NCI-H128 (cell line): ENCODE results near the gene KISS1.
A peak's percentile ranks its signal among the peaks of the same experiment; 100 is the strongest.

Experiments
- DNase-seq: peaks from one replicate; lab custom pipeline; 2025; ENCODE audit not compliant: unreplicated experiment; lab: John Stamatoyannopoulos, UW

Gene KISS1

DNA sequence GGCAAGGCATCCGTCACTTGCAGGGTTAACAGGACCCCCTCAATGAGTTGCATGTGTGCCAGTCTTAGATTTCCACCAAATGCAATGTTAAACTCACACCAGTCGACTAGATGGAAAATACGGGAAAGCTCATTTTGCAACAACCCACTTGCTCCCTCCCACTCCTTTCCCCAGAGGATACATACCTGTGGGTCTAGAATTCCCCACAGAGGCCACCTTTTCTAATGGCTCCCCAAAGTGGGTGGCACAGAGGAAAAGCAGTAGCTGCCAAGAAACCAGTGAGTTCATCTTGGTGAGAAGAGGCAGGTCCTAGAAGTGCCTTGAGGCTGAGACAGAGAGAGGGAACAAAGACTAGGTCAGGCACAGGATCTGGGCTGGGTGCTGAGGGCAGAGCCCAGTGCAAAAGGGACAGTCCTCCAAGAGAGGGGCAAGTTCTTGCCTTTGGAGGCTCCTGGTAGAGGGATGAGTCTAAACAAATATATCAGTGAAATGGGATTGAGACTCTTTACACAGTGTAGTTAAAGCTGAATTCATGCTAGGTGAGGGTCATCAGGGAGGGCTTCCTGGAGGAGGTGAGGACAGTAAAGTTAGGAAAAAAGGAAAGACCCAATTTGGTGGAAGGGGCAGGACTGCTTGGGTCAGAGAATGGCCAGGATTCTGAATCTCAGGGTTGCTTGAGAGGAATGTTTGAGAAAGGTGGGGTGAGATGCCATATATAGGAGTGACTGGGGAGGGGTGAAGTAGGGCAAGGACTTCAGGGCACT is 3.5 kb downstream of the KISS1 start:
- no peak for DNase-seq

- no peak for DNase-seq
These were observed 4.2 kb downstream of the KISS1 start for GRCh38 chr1:204192046-204192445.

GRCh38 chr1:204191456-204191855 is 4.8 kb downstream of the KISS1 start:
- no peak for DNase-seq

GRCh38 chr1:204190212-204191211 is 5.8 kb downstream of the KISS1 start:
- no peak for DNase-seq

GRCh38 chr1:204188959-204189639 is 7.2 kb downstream of the KISS1 start:
- no peak for DNase-seq

GRCh38 chr1:204186597-204186996 is 9.7 kb downstream of the KISS1 start:
- no peak for DNase-seq

GRCh38 chr1:204181116-204181515 is 15.2 kb downstream of the KISS1 start:
- no peak for DNase-seq

GRCh38 chr1:204180133-204180532 is 16.2 kb downstream of the KISS1 start:
- no peak for DNase-seq

GRCh38 chr1:204178487-204179281 is 17.6 kb downstream of the KISS1 start:
- DNase-seq: no peak

DNA sequence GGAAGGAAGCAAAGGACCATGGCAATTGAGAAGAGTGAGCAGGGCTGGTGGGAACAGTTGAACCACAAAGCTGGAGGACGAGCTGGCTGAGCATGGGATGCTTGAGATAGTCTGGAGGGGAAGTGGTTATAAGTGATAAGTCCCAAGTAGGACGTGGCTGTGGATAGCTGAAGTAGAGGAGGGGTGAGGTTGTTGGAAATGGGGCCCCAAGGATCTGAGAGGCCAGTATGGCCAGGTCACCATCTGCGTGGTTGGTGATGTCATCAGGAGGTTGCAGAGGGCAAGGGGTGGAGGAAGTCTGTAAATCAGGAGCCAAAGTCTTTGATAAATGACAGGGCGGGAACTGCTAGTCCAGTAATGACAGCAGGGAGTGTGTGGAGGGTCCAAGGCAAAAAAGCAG is 19.2 kb downstream of the KISS1 start:
- no peak for DNase-seq

DNA sequence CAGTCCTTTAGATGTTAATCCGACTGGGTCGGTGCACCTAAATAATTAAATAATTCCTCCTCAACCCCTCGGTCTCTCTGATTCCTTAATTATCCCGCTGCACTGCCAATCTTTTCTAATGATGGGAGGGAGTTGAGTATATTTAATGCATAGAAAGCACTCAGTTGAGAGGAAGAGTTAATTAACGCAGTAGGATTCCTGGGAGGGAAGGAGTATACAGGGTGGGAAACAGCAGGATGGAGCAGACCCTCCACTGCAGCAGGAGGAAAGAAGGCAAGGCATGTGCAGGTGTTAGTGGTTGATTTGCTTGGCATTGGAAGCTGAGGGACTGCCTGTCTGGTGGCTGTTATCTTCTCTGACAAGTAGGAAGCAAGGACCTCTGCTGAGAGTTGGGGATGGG is 20.2 kb downstream of the KISS1 start:
- DNase-seq: no peak

GRCh38 chr1:204174958-204175357 is 21.3 kb downstream of the KISS1 start:
- DNase-seq: no peak

DNA sequence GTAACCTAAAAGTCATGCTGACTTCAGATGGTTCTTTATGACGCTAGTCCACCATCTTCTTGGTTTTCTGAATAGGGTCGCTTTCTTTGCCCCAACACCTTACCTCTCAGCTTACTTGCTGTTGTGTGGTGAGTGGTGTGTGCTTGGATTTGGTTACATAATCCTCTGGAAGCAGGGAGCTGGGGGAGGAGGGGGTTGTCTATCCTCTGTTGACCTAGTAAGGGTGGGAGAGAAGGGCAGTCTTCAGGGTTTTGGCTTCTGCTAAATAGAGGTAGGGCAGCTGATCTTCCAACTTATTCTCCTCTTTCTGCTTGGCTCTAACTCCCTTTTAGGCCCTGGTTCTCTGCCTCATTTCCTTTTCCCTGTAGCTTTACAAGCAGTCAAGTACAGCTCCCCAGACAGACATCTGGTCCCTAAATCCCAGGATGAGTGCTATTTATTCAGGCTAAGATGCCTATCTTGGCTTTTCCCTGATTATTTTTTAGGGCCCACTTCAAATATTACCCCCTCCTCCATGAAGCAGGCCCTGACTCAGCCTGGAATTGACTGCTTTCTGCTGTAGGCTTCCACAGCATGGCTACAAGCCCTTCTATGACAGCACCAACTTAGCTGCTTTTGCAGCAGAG is 23.8 kb downstream of the KISS1 start:
- no peak for DNase-seq

DNA sequence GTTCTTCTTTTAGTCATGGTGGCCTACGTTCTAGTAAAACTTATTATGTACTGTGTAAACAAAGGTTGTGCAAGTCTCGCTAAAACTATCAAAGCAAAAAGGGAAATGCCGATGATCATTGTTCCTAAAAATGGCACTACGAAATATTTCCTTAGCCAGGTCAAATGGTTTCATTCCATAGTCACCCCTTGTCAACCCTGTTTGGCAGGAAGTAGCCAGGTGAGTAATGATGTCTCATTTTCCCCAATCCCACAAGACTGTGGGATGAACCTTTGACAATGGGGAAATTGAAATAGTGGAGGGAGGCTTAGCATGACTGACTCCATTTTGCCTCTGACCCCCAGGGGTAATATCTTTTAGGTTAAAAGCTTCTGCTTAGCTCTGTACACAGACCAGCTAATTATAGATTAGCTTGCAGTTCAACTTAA is 24.5 kb downstream of the KISS1 start:
- DNase-seq: no peak

GRCh38 chr1:204170494-204171155 is 25.7 kb downstream of the KISS1 start:
- no peak for DNase-seq

- no peak for DNase-seq
These were observed 26.4 kb downstream of the KISS1 start for GRCh38 chr1:204169858-204170257.

DNA sequence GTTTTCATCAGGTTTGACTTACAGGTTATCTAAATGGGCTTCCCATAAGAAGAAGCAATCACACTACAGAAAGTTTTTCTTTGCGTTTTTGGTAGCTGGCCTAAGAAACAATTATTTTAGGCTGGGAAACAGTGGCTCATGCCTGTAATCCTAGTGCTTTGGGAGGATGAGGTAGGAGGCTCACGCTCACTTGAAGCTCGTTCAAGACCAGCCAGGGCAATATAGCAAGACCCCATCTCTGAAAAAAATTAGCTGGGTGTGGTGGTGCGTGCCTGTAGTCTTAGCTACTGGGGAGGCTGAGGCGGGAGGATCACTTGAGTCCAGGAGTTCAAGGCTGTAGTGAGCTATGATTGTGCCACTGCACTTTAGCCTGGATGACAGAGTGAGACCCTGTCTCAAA is 28.6 kb downstream of the KISS1 start:
- DNase-seq: no peak

- DNase-seq: no peak
These were observed 30.1 kb downstream of the KISS1 start, which contains the start of gene REN for GRCh38 chr1:204166219-204166618. Gene REN (minus strand): TSS chr1:204166337. CDS start chr1:204166293, 44 bp downstream.

DNA sequence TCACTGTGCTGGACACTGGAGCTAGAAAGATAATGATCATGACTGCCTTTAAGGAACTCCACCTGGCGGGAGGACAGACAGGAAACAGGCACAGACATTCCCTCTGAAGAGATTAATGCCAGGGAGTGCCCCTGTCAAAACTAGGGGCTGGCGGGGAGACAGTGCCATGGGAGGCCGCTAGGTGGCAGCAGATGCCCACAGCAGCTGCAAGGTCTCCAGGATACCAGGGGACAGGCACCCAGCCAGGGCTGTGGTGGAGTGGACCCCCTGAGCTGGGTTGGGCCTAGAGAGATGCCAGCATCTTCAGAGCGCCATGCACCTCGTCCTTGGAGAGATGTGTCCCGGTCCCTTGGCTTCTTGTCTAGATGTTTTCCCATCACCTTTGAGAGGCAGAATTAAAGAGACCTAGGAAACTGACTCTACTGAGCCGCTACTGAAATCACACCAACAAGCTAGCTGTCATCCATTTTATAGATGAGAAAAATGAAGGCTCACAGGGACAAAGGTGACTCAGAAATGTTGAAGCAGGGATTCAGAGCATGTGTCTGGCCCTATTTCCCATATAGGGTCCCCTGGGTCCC is 33.7 kb downstream of the KISS1 start:
- DNase-seq: peak; percentile 84
